ENCODE data around the gene SLC39A11. TPM values are rescaled to one million over a fixed set of nuclear protein-coding genes. Genes with fewer than 3 reads are reported as not detected.

SLC39A11 gene
- total and polyA plus RNA-seq, 2 donors, result 9.4 to 23.8 TPM

- no peak overlapping the region for H3K4me3 ChIP-seq (ENCODE audit: low read depth, low read length)
- H3K4me1 ChIP-seq (ENCODE audit: insufficient read depth), result no peaks in the 10 kb centered on the region
- DNase-seq (ENCODE audit: extremely low spot score), result no peak
- H3K27ac ChIP-seq (ENCODE audit: low read depth), result no peak overlapping the region
- H3K36me3 ChIP-seq (ENCODE audit: insufficient read depth), result no peaks in the 10 kb centered on the region
- WGBS, result 81% methylated on average over 2 of the region's 2 CpGs
Measured at GRCh38 chr17:72884066-72884465, 208.4 kb downstream of the SLC39A11 start.

DNA sequence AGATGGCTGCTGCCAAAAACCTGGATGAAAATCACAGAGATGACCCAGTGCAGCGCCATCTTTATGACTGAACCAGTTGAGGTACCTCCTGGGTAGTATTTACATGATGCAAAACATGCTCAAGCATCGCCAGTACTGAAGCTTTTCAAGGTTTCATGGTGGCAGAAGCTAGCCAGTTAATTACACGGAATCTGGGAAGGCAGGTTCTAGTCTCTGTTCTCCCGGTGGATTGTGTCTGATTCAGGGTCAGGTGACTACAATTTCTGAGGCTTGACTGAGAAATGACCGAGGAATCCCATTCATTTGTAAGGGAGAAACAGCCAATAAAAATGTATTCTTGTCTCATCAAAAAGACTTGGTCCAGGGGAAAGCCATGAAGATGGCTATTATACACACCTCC, 209.1 kb downstream of the SLC39A11 start:
- H3K4me3 ChIP-seq (ENCODE audit: low read depth, low read length), result no peak overlapping the region
- 94% methylated on average over 5 of the region's 5 CpGs for WGBS
- no peak for DNase-seq (ENCODE audit: extremely low spot score)
- no peak overlapping the region for H3K27ac ChIP-seq (ENCODE audit: low read depth)
- H3K4me1 ChIP-seq (ENCODE audit: insufficient read depth), result no peaks in the 10 kb centered on the region
- H3K36me3 ChIP-seq (ENCODE audit: insufficient read depth), result no peaks in the 10 kb centered on the region

DNA sequence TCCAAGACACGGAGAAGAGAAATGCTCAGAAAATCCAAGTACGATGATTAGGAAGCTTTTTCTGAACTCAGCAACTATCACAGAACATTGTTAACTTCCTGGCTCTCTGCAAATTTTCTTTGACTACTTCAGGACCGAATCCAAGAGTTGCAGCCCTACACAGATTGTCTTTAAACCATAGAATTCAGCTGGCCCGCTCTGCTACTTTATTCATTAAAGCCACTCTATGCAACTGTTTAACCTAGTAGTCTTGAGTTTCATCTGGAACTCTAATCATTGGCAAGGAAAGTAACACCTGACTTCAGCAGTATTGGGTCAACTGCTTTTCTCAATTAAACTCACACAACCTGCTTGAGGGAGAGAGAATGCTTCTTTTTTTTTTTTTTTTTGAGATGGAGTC, 210.1 kb downstream of the SLC39A11 start:
- Histone ChIP-seq H3K4me1 (ENCODE audit: insufficient read depth) (no peaks in the 10 kb centered on the region), H3K4me3 (ENCODE audit: low read depth, low read length) (no peak overlapping the region), H3K27ac (ENCODE audit: low read depth) (no peak overlapping the region), H3K36me3 (ENCODE audit: insufficient read depth) (no peaks in the 10 kb centered on the region)
- WGBS, result 80% methylated on average over 4 of the region's 4 CpGs
- no peak for DNase-seq (ENCODE audit: extremely low spot score)

- Histone ChIP-seq H3K27ac (ENCODE audit: low read depth) (no peak overlapping the region), H3K4me3 (ENCODE audit: low read depth, low read length) (no peak overlapping the region), H3K4me1 (ENCODE audit: insufficient read depth) (no peaks in the 10 kb centered on the region), H3K36me3 (ENCODE audit: insufficient read depth) (no peaks in the 10 kb centered on the region)
- no peak for DNase-seq (ENCODE audit: extremely low spot score)
- WGBS, result 91% methylated on average over 2 of the region's 2 CpGs
Measured at GRCh38 chr17:72879877-72880276, 212.6 kb downstream of the SLC39A11 start.

- no peak overlapping the region for H3K4me3 ChIP-seq (ENCODE audit: low read depth, low read length)
- WGBS, result 74% methylated on average over 6 of the region's 6 CpGs
- no peaks in the 10 kb centered on the region for H3K4me1 ChIP-seq (ENCODE audit: insufficient read depth)
- no peaks in the 10 kb centered on the region for H3K36me3 ChIP-seq (ENCODE audit: insufficient read depth)
- H3K27ac ChIP-seq (ENCODE audit: low read depth), result no peak overlapping the region
- no peak for DNase-seq (ENCODE audit: extremely low spot score)
Measured at GRCh38 chr17:72878975-72879660, 213.4 kb downstream of the SLC39A11 start.

GRCh38 chr17:72877348-72877747, 215.1 kb downstream of the SLC39A11 start:
- H3K36me3 ChIP-seq (ENCODE audit: insufficient read depth), result no peaks in the 10 kb centered on the region
- DNase-seq (ENCODE audit: extremely low spot score), result no peak
- H3K27ac ChIP-seq (ENCODE audit: low read depth), result no peak overlapping the region
- 96% methylated on average over 8 of the region's 8 CpGs for WGBS
- no peak overlapping the region for H3K4me3 ChIP-seq (ENCODE audit: low read depth, low read length)
- H3K4me1 ChIP-seq (ENCODE audit: insufficient read depth), result no peaks in the 10 kb centered on the region

DNA sequence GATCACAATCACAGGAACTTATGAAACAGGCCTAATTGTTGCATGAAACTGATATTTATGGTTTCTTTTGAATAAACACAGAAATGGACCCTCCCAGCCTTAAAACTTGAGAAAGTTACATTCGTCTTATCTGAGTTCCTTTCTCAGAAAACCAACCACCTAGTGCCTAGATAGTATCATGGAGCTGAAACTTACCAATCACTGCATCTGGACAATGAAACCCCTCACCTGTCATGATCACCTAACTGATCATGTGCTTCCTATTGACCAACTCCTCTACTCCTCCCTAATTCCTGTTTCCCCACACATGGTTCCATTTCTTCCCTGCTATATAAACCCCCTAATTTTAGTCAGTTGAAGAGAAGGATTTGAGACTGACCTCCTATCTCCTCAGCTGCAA, 216.1 kb downstream of the SLC39A11 start:
- H3K27ac ChIP-seq (ENCODE audit: low read depth), result no peak overlapping the region
- H3K4me1 ChIP-seq (ENCODE audit: insufficient read depth), result no peaks in the 10 kb centered on the region
- no peak overlapping the region for H3K4me3 ChIP-seq (ENCODE audit: low read depth, low read length)
- no peaks in the 10 kb centered on the region for H3K36me3 ChIP-seq (ENCODE audit: insufficient read depth)
- DNase-seq (ENCODE audit: extremely low spot score), result no peak
- WGBS, result 88% methylated on average over 1 of the region's 1 CpG

- H3K4me3 ChIP-seq (ENCODE audit: low read depth, low read length), result no peak overlapping the region
- H3K36me3 ChIP-seq (ENCODE audit: insufficient read depth), result no peaks in the 10 kb centered on the region
- H3K27ac ChIP-seq (ENCODE audit: low read depth), result no peak overlapping the region
- no peak for DNase-seq (ENCODE audit: extremely low spot score)
- 76% methylated on average over 5 of the region's 5 CpGs for WGBS
- H3K4me1 ChIP-seq (ENCODE audit: insufficient read depth), result no peaks in the 10 kb centered on the region
Measured at GRCh38 chr17:72875361-72875760, 217.1 kb downstream of the SLC39A11 start.

- Histone ChIP-seq H3K4me3 (ENCODE audit: low read depth, low read length) (no peak overlapping the region), H3K27ac (ENCODE audit: low read depth) (no peak overlapping the region), H3K36me3 (ENCODE audit: insufficient read depth) (no peaks in the 10 kb centered on the region), H3K4me1 (ENCODE audit: insufficient read depth) (no peaks in the 10 kb centered on the region)
- 84% methylated on average over 9 of the region's 9 CpGs for WGBS
- DNase-seq (ENCODE audit: extremely low spot score), result no peak
Measured at GRCh38 chr17:72872396-72872795, 220.1 kb downstream of the SLC39A11 start.

- H3K4me1 ChIP-seq (ENCODE audit: insufficient read depth), result no peaks in the 10 kb centered on the region
- no peak for DNase-seq (ENCODE audit: extremely low spot score)
- no peak overlapping the region for H3K27ac ChIP-seq (ENCODE audit: low read depth)
- no peak overlapping the region for H3K4me3 ChIP-seq (ENCODE audit: low read depth, low read length)
- WGBS, result 90% methylated on average over 6 of the region's 6 CpGs
- no peaks in the 10 kb centered on the region for H3K36me3 ChIP-seq (ENCODE audit: insufficient read depth)
Measured at GRCh38 chr17:72870367-72870985, 222.0 kb downstream of the SLC39A11 start.

DNA sequence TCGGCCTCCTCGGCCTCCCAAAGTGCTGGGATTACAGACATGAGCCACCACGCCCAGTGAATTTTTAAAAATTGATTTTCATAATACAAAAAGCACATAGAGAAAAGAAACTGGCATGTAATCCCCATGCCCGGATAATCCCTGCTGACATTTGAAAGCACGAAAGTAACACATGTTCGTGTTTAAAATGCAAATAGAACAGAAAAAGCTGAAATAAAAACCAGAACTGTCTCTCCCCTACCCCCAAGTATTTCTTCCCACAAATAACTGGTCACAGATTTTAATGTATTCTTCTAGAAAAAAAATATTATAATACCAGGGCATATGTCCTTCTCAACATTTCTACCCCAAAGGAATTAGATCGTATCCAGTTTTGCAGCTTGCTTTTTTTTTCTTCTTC, 222.9 kb downstream of the SLC39A11 start:
- WGBS, result 88% methylated on average over 7 of the region's 7 CpGs
- Histone ChIP-seq H3K4me1 (ENCODE audit: insufficient read depth) (no peaks in the 10 kb centered on the region), H3K27ac (ENCODE audit: low read depth) (no peak overlapping the region), H3K4me3 (ENCODE audit: low read depth, low read length) (no peak overlapping the region), H3K36me3 (ENCODE audit: insufficient read depth) (no peaks in the 10 kb centered on the region)
- DNase-seq (ENCODE audit: extremely low spot score), result no peak

DNA sequence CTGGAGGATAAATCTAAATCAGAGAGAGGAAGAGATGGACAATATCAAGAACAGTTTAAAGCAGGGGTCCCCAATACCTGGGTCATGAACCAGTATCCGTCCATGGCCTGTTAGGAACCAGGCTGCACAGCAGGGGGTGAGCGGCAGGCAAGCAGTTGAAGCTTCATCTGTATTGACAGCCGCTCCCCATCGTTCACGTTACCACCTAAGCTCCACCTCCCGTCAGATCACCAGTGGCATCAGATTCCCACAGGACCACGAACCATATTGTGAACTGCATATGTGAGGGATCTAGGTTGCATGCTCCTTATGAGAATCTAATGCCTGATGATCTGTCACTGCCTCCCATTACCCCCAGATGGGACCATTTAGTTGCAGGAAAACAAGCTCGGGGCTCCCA, 226.5 kb downstream of the SLC39A11 start:
- no peak overlapping the region for H3K4me3 ChIP-seq (ENCODE audit: low read depth, low read length)
- DNase-seq (ENCODE audit: extremely low spot score), result no peak
- no peaks in the 10 kb centered on the region for H3K4me1 ChIP-seq (ENCODE audit: insufficient read depth)
- WGBS, result 95% methylated on average over 8 of the region's 8 CpGs
- H3K27ac ChIP-seq (ENCODE audit: low read depth), result no peak overlapping the region
- H3K36me3 ChIP-seq (ENCODE audit: insufficient read depth), result no peaks in the 10 kb centered on the region

- no peak for DNase-seq (ENCODE audit: extremely low spot score)
- H3K4me1 ChIP-seq (ENCODE audit: insufficient read depth), result no peaks in the 10 kb centered on the region
- H3K4me3 ChIP-seq (ENCODE audit: low read depth, low read length), result no peak overlapping the region
- WGBS, result 85% methylated on average over 11 of the region's 11 CpGs
- H3K27ac ChIP-seq (ENCODE audit: low read depth), result no peak overlapping the region
- no peaks in the 10 kb centered on the region for H3K36me3 ChIP-seq (ENCODE audit: insufficient read depth)
Measured at GRCh38 chr17:72863526-72864211, 228.8 kb downstream of the SLC39A11 start.

Measured in urinary bladder (tissue), 4 donors.